ENCODE measurements around the gene DYSF. TPM values are rescaled to one million over a fixed set of nuclear protein-coding genes. Genes with fewer than 3 reads are reported as not detected.
A peak's percentile ranks its signal among the peaks of the same experiment; 100 is the strongest.

Gene DYSF
- total RNA-seq, 1 donor from 2014 or later, result 72.0 TPM

DNA sequence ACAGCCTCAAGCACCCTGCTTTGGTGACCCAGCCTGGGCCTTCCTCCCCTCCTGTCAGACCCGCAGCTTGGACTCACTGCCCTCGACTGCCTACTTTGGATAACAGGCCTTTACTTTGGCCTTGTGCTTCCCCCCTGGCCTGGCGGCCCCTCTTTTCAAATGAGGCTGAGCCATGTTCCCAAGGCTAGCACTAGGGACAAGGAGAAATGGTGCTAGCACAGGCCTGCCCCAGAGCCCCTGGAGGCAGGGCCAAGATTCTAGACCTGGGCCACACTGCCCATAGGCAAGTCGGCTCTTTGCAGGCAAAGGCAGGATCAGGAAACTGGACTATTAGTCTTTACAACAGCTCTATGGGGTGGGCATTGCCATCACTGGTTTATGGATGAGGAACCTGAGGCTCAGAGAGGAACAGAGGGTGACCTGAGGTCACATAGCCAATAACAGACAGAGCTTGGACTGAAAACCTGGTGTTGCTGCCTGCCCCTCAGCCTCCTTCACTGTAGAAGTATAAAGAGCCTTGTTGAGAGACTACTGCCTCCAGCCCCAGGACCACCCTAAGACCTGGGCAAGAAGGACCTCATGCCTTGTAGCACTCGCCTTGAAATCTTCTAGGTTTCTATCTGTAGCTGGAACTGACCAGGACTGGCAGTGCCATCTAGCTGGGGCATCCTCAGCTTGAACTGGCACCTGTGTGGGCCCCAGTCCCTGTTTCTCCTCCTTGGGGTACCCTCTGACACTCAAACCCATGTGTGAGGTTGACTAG, 266.3 kb downstream of the DYSF start:
- H3K9me3 Mint-ChIP-seq (ENCODE audit: unreplicated experiment), result no peaks in the 10 kb centered on the region
- DNase-seq (ENCODE audit: extremely low spot score, unreplicated experiment), result no peak
- no peaks in the 10 kb centered on the region for H3K27me3 Mint-ChIP-seq (ENCODE audit: unreplicated experiment)
- no peak overlapping the region for H3K4me3 Mint-ChIP-seq (ENCODE audit: unreplicated experiment)
- peak overlapping the region; percentile 85 for H3K27ac Mint-ChIP-seq (ENCODE audit: unreplicated experiment)
- TF ChIP-seq, protein P1, sequence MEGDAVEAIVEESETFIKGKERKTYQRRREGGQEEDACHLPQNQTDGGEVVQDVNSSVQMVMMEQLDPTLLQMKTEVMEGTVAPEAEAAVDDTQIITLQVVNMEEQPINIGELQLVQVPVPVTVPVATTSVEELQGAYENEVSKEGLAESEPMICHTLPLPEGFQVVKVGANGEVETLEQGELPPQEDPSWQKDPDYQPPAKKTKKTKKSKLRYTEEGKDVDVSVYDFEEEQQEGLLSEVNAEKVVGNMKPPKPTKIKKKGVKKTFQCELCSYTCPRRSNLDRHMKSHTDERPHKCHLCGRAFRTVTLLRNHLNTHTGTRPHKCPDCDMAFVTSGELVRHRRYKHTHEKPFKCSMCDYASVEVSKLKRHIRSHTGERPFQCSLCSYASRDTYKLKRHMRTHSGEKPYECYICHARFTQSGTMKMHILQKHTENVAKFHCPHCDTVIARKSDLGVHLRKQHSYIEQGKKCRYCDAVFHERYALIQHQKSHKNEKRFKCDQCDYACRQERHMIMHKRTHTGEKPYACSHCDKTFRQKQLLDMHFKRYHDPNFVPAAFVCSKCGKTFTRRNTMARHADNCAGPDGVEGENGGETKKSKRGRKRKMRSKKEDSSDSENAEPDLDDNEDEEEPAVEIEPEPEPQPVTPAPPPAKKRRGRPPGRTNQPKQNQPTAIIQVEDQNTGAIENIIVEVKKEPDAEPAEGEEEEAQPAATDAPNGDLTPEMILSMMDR (IDR thresholded peaks at IDR 0.05), result no peak
- no peaks in the 10 kb centered on the region for H3K36me3 Mint-ChIP-seq (ENCODE audit: unreplicated experiment)
- peaks cover 47% of the 10 kb centered on the region for H3K4me1 Mint-ChIP-seq (ENCODE audit: unreplicated experiment)

DNA sequence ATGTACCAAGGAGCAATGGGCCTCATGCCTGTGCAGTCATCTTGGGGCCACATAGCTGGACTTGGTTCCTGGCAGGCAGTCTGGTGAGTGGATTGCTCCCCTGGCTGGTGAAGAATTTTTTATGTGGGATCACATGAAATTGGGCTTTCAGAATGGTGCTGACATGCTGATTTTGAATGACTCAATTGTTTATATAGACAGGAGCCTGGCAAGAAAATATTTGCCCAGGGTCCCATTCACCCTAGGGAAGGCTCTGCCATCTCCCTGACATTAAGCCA, 266.9 kb downstream of the DYSF start:
- DNase-seq (ENCODE audit: extremely low spot score, unreplicated experiment), result no peak
- Mint-ChIP-seq H3K9me3 (ENCODE audit: unreplicated experiment) (no peaks in the 10 kb centered on the region), H3K4me1 (ENCODE audit: unreplicated experiment) (peaks cover 47% of the 10 kb centered on the region), H3K27me3 (ENCODE audit: unreplicated experiment) (no peaks in the 10 kb centered on the region), H3K4me3 (ENCODE audit: unreplicated experiment) (no peak overlapping the region), H3K27ac (ENCODE audit: unreplicated experiment) (peak overlapping the region; percentile 85), H3K36me3 (ENCODE audit: unreplicated experiment) (no peaks in the 10 kb centered on the region)
- TF ChIP-seq, protein P1 (IDR thresholded peaks at IDR 0.05), result no peak

DNA sequence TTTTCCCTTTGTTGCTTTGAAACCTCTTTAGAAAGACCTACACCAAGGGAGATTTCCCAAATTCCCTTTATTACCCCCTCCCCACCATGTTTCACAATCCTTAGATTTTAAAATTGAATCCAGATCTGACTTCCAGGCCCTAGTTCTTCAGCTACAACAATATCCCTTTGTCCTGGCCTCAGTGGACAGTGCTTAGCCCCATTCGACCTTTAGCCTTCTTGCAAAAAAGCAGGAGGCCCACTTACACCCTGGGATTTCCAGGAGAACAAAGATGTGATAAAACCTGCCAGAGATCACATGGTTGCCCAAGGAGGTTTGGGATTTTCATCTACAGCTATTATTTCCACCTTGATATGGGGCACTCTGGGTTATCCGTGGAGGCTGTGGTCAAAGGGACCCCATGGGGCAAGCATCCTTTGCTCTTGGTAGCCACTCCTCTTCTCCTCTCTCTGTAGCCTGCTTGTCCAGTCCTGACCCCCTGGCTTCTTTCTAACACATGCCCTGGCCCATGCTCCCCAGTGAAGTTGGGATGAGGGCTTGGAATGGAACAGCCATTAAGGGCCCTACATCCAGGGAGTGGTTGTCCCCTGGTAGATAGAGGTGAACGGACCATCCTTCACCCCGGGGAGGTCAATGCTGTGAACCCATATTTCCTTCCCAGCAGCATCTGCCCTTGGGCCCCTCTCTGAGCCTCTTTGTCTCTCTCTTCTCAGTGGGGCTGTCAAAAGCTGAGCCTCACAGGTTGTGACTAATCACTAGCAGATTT, 267.4 kb downstream of the DYSF start:
- Mint-ChIP-seq H3K4me3 (ENCODE audit: unreplicated experiment) (no peak overlapping the region), H3K27ac (ENCODE audit: unreplicated experiment) (peak overlapping the region; percentile 85), H3K9me3 (ENCODE audit: unreplicated experiment) (no peaks in the 10 kb centered on the region), H3K27me3 (ENCODE audit: unreplicated experiment) (no peaks in the 10 kb centered on the region), H3K4me1 (ENCODE audit: unreplicated experiment) (peaks cover 47% of the 10 kb centered on the region), H3K36me3 (ENCODE audit: unreplicated experiment) (no peaks in the 10 kb centered on the region)
- no peak for DNase-seq (ENCODE audit: extremely low spot score, unreplicated experiment)
- TF ChIP-seq, protein P1 (IDR thresholded peaks at IDR 0.05), result no peak

DNA sequence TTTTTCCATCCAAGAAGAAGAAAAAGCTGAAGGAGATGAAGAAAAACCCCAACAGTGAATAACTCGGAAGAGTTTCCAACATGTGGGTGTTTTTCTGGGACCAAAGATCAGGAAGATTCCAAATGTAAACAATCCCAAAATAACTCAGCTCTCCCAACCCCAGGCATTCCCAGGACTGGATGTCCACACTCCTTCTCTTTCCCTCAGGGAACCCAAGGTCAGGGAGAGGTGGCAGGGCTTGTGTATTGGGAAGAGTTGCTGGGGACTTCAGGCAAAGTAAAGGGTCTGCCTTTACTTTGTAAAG, 268.0 kb downstream of the DYSF start:
- H3K27me3 Mint-ChIP-seq (ENCODE audit: unreplicated experiment), result no peaks in the 10 kb centered on the region
- DNase-seq (ENCODE audit: extremely low spot score, unreplicated experiment), result no peak
- H3K36me3 Mint-ChIP-seq (ENCODE audit: unreplicated experiment), result no peaks in the 10 kb centered on the region
- H3K27ac Mint-ChIP-seq (ENCODE audit: unreplicated experiment), result peak overlapping the region; percentile 85
- TF ChIP-seq, protein P1 (IDR thresholded peaks at IDR 0.05), result no peak
- peaks cover 47% of the 10 kb centered on the region for H3K4me1 Mint-ChIP-seq (ENCODE audit: unreplicated experiment)
- no peaks in the 10 kb centered on the region for H3K9me3 Mint-ChIP-seq (ENCODE audit: unreplicated experiment)
- no peak overlapping the region for H3K4me3 Mint-ChIP-seq (ENCODE audit: unreplicated experiment)

DNA sequence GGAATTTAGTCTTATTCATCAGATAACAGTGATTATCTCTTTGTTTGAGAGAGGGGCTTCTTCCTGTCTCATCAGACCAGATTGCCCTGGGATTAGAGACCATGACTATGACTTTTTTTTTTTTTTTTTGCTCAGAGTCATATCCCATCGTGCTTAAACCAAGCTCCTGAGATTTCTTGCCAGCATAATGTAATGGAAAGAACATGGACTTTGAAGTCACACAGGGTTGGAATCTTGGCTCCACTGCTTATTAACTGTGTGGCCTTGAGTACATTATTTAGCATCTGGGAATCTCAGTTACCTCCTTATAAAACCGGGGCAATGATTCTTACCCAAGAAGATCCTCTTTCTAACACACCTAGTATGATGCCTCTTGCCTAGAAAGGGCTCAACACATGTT, 268.3 kb downstream of the DYSF start:
- TF ChIP-seq, protein P1 (IDR thresholded peaks at IDR 0.05), result no peak
- H3K4me3 Mint-ChIP-seq (ENCODE audit: unreplicated experiment), result no peak overlapping the region
- H3K4me1 Mint-ChIP-seq (ENCODE audit: unreplicated experiment), result peaks cover 45% of the 10 kb centered on the region
- no peaks in the 10 kb centered on the region for H3K9me3 Mint-ChIP-seq (ENCODE audit: unreplicated experiment)
- no peaks in the 10 kb centered on the region for H3K27me3 Mint-ChIP-seq (ENCODE audit: unreplicated experiment)
- peak overlapping the region; percentile 85 for H3K27ac Mint-ChIP-seq (ENCODE audit: unreplicated experiment)
- no peak for DNase-seq (ENCODE audit: extremely low spot score, unreplicated experiment)
- H3K36me3 Mint-ChIP-seq (ENCODE audit: unreplicated experiment), result no peaks in the 10 kb centered on the region

Data from osteocyte (in vitro differentiated cells).